SK-N-SH (cell line): Measurements from ENCODE around the gene THEMIS. TPM values are rescaled to one million over a fixed set of nuclear protein-coding genes. Genes with fewer than 3 reads are reported as not detected.

Experiments used
- CTCF ChIA-PET: fragments of 300-600, 350-600 bp; formaldehyde crosslinking; extraction: SDS; loops from one replicate; lab custom pipeline; 2021; lab: Yijun Ruan, JAX
- POLR2A ChIA-PET: fragments of 350-600 bp; sonication (Branson Sonifier 250); formaldehyde crosslinking; extraction: SDS; loops from one replicate; lab custom pipeline; 2020; ENCODE audit warnings: antibody characterized with exemption, inconsistent platforms; lab: Yijun Ruan, JAX
- DNase-seq: peaks from one replicate; pipeline ENCODE4 v3.0.0; 2012
- H2AFZ ChIP-seq: fragments of 200-600 bp; sonication (generic); 2 replicates; pipeline ENCODE4 v1.8.1; 2016; ENCODE audit warnings: antibody characterized with exemption, mild to moderate bottlenecking, low read depth
- H3F3A ChIP-seq: fragments of 200-600 bp; sonication (generic); replicated peaks from 2 replicates; pipeline ENCODE3; 2016; ENCODE audit warnings: antibody characterized with exemption, mild to moderate bottlenecking; ENCODE audit not compliant: insufficient read depth
- H3K27ac ChIP-seq, 2 experiments: fragments of 200-500 bp in 1 of 2; fragments of 200-600 bp in 1 of 2; sonication (Bioruptor generic) in 1 of 2; sonication (generic), shearing (Covaris generic) in 1 of 2; 2 replicates each; pipeline versions ENCODE4 v1.5.1 to v1.6.1; 2014 to 2016; ENCODE audit warnings: low read depth in 2 of 2, inconsistent platforms in 1 of 2, low read length in 1 of 2, mild to moderate bottlenecking in 1 of 2, mixed read lengths in 1 of 2
- H3K27me3 ChIP-seq: fragments of 200-600 bp; sonication (generic), shearing (Covaris generic); 2 replicates; pipeline ENCODE4 v1.6.1; 2016; ENCODE audit warnings: mixed run types; ENCODE audit not compliant: insufficient read depth
- H3K36me3 ChIP-seq, 2 experiments: fragments of 200-500 bp in 1 of 2; fragments of 200-600 bp in 1 of 2; sonication (Bioruptor generic) in 1 of 2; sonication (generic) in 1 of 2; replicated peaks in 1 of 2; 2 replicates each; pipeline versions ENCODE3 to v1.5.1; 2014 to 2016; ENCODE audit warnings: low read length in 1 of 2, mild to moderate bottlenecking in 1 of 2; ENCODE audit not compliant: insufficient read depth in 2 of 2, control insufficient read depth in 1 of 2
- H3K4me1 ChIP-seq, 2 experiments: fragments of 200-500 bp in 1 of 2; fragments of 200-600 bp in 1 of 2; sonication (Bioruptor generic) in 1 of 2; sonication (generic), shearing (Covaris generic) in 1 of 2; 2 replicates each; pipeline versions ENCODE4 v1.5.1 to v1.6.1; 2014 to 2016; ENCODE audit warnings: low read depth in 1 of 2, low read length in 1 of 2, mixed run types in 1 of 2; ENCODE audit not compliant: insufficient read depth in 2 of 2, control insufficient read depth in 1 of 2
- H3K4me2 ChIP-seq: fragments of 200-600 bp; sonication (generic), shearing (Covaris generic); 2 replicates; pipeline ENCODE4 v1.6.1; 2017; ENCODE audit warnings: mixed run types
- H3K4me3 ChIP-seq, 2 experiments: fragments of 200-500 bp in 1 of 2; fragments of 200-600 bp in 1 of 2; sonication (Bioruptor generic) in 1 of 2; sonication (generic), shearing (Covaris generic) in 1 of 2; 2 replicates each; pipeline versions ENCODE4 v1.5.1 to v1.8.1; 2014 to 2016; ENCODE audit warnings: low read depth in 2 of 2, inconsistent platforms in 1 of 2, low read length in 1 of 2, mild to moderate bottlenecking in 1 of 2, mixed read lengths in 1 of 2, moderate library complexity in 1 of 2
- H3K79me2 ChIP-seq: fragments of 200-600 bp; sonication (generic); 2 replicates; pipeline ENCODE4 v1.8.1; 2017; ENCODE audit warnings: mild to moderate bottlenecking; ENCODE audit not compliant: insufficient read depth
- H3K9ac ChIP-seq: fragments of 200-600 bp; sonication (generic); 2 replicates; pipeline ENCODE4 v1.6.1; 2017; ENCODE audit warnings: mixed run types
- H3K9me2 ChIP-seq: fragments of 200-600 bp; sonication (generic); 2 replicates; pipeline ENCODE4 v1.6.1; 2017; ENCODE audit warnings: mixed run types
- H3K9me3 ChIP-seq: fragments of 200-600 bp; sonication (generic); 2 replicates; pipeline ENCODE4 v1.6.1; 2017; ENCODE audit warnings: mixed run types, mild to moderate bottlenecking, moderate library complexity
- H4K20me1 ChIP-seq: fragments of 200-600 bp; sonication (generic); 2 replicates; pipeline ENCODE4 v1.6.1; 2017; ENCODE audit warnings: mild to moderate bottlenecking, mixed run types; ENCODE audit not compliant: insufficient read depth
- CHD2 ChIP-seq: fragments of 150-350 bp; IDR thresholded peaks from 2 replicates; pipeline ENCODE4 v1.6.1; 2018; ENCODE audit warnings: low read length; ENCODE audit not compliant: partially characterized antibody
- ELF1 ChIP-seq: IDR thresholded peaks from 2 replicates; pipeline ENCODE4 v1.4.0; 2012
- EP300 ChIP-seq, 2 experiments: IDR thresholded peaks; 2 replicates each; pipeline versions ENCODE4 v1.4.0 to v1.6.1; 2012; ENCODE audit warnings: borderline replicate concordance in 1 of 2, low read depth in 1 of 2, low read length in 1 of 2
- FOSL2 ChIP-seq: IDR thresholded peaks from 2 replicates; pipeline ENCODE4 v1.4.0; 2012; ENCODE audit warnings: low read depth, mild to moderate bottlenecking, moderate library complexity, borderline replicate concordance
- FOXJ3 ChIP-seq: sonication (generic); formaldehyde crosslinking; IDR thresholded peaks from 2 replicates; pipeline ENCODE4 v1.5.1; 2020; ENCODE audit warnings: mild to moderate bottlenecking, missing genetic modification reagents
- GATA2 ChIP-seq: sonication (generic); formaldehyde crosslinking; IDR thresholded peaks from 2 replicates; pipeline ENCODE4 v1.5.0; 2020; ENCODE audit warnings: mild to moderate bottlenecking, missing genetic modification reagents
- JUND ChIP-seq: IDR thresholded peaks from 2 replicates; pipeline ENCODE4 v1.4.0; 2012
- MXI1 ChIP-seq: IDR thresholded peaks from 2 replicates; pipeline ENCODE4 v1.6.1; 2012; ENCODE audit warnings: mild to moderate bottlenecking, low read depth, low read length, improper control_type of control experiment
- RAD21 ChIP-seq: IDR thresholded peaks from 2 replicates; pipeline ENCODE4 v1.6.1; 2012; ENCODE audit warnings: mild to moderate bottlenecking, low read length
- RXRA ChIP-seq: IDR thresholded peaks from 2 replicates; pipeline ENCODE4 v1.4.0; 2012; ENCODE audit warnings: low read depth, mild to moderate bottlenecking, borderline replicate concordance
- TEAD4 ChIP-seq: IDR thresholded peaks from 2 replicates; pipeline ENCODE4 v1.4.0; 2012; ENCODE audit warnings: mild to moderate bottlenecking, borderline replicate concordance; ENCODE audit not compliant: insufficient read depth
- WGBS: methylation state at CpG from one replicate; pipeline ENCODE4 v1.1.6; 2017; ENCODE audit warnings: low lambda C conversion rate; 5-methylcytosine and 5-hydroxymethylcytosine counted together
- polyA plus RNA-seq, 3 experiments: library from polyadenylated mRNA; depleted of rRNA; stranded (reverse); fragments of >200 nt; gene quantifications; 2 replicates each; pipeline ENCODE4 v1.2.3, GENCODE V29; 2012
- TF ChIP-seq, protein P1 (sequence below): IDR thresholded peaks from 2 replicates; pipeline ENCODE4; 2012
- TF ChIP-seq, protein P2 (sequence below): fragments of 150-350 bp; IDR thresholded peaks from 2 replicates; pipeline ENCODE4 v1.6.1; 2016; ENCODE audit warnings: mild to moderate bottlenecking, low read depth, low read length
- TF ChIP-seq, protein P3 (sequence below): fragments of 150-350 bp; IDR thresholded peaks from 2 replicates; pipeline ENCODE4 v1.6.1; 2017; ENCODE audit warnings: antibody characterized with exemption, low read length, low read depth, borderline replicate concordance

Gene THEMIS
- polyA plus RNA-seq, 1 of the 3 experiments (the other 2 are of a cell fraction): not detected

DNA sequence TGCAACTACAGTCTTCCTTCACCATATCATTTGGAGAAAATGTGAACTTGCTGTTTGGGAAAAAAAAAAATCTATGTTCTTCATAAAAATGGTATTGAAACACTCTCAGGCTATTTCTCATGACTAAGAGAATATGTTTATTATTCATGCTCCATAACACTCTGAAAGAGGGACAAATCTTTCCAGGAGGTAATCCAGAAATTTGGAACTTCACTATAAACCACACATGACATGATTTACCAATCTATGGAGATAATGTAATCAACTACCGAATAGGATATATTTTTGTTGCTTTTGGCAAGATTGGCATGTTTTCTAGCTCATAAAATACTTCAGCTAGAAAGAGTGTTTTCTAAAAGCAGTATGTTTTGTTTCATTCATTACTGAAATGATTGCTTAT, 56.3 kb downstream of the THEMIS start:
- H3K9me3 ChIP-seq: no peaks in the 10 kb centered on the region
- H3K9ac ChIP-seq: no peak overlapping the region
- POLR2A ChIA-PET: no interaction called here
- CTCF ChIA-PET: no interaction called here
- H3K27me3 ChIP-seq: no peaks in the 10 kb centered on the region
- no peaks in the 10 kb centered on the region for H3K36me3 ChIP-seq
- no peak for TF ChIP-seq CHD2
- TF ChIP-seq, protein P1, sequence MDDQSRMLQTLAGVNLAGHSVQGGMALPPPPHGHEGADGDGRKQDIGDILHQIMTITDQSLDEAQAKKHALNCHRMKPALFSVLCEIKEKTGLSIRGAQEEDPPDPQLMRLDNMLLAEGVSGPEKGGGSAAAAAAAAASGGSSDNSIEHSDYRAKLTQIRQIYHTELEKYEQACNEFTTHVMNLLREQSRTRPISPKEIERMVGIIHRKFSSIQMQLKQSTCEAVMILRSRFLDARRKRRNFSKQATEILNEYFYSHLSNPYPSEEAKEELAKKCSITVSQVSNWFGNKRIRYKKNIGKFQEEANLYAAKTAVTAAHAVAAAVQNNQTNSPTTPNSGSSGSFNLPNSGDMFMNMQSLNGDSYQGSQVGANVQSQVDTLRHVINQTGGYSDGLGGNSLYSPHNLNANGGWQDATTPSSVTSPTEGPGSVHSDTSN: no peak
- TF ChIP-seq EP300 (IDR thresholded peaks at IDR 0.05; ENCODE audit: borderline replicate concordance in 1 of 2, low read depth in 1 of 2, low read length in 1 of 2): no peak
- TF ChIP-seq GATA2 (CRISPR knock-in tag): no peak
- no peak for TF ChIP-seq TEAD4
- no peak for TF ChIP-seq JUND
- TF ChIP-seq, protein P2, sequence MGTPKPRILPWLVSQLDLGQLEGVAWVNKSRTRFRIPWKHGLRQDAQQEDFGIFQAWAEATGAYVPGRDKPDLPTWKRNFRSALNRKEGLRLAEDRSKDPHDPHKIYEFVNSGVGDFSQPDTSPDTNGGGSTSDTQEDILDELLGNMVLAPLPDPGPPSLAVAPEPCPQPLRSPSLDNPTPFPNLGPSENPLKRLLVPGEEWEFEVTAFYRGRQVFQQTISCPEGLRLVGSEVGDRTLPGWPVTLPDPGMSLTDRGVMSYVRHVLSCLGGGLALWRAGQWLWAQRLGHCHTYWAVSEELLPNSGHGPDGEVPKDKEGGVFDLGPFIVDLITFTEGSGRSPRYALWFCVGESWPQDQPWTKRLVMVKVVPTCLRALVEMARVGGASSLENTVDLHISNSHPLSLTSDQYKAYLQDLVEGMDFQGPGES: no peak
- H3K4me3 ChIP-seq: no peak overlapping the region
- H2AFZ ChIP-seq: no peak overlapping the region
- H3K27ac ChIP-seq: no peak overlapping the region
- no peak for DNase-seq
- H3F3A ChIP-seq: no peaks in the 10 kb centered on the region
- WGBS: 14% methylated on average over 1 of the region's 1 CpG
- no peak overlapping the region for H3K4me2 ChIP-seq
- H3K79me2 ChIP-seq: no peaks in the 10 kb centered on the region
- H4K20me1 ChIP-seq: no peaks in the 10 kb centered on the region
- H3K4me1 ChIP-seq: 0 out of 4 replicates have a peak, but pooled peaks cover 0 to 4% of the 10 kb centered on the region in 2 experiments
- no peaks in the 10 kb centered on the region for H3K9me2 ChIP-seq

DNA sequence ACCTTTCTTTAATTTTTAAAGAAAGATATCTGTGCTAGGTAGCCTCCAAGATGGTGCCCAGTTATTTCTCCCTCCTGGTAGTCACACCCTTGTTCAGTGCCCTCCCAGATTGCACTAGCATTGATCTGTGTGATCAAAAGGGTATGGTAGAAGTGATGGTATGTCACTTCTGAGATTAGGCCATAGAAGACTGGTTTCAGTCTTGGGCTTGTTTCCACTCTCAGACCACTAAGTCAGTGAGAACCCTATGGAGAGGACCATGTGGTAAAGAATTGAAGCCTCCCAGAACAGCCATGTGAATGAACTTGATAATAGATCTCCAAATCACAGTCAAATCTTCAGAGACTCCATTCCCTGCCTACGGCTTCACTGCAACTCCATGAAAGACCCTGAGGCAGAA, 57.3 kb downstream of the THEMIS start:
- H3K9ac ChIP-seq: no peak overlapping the region
- H2AFZ ChIP-seq: no peak overlapping the region
- TF ChIP-seq RAD21 (no peak), MXI1 (no peak), ELF1 (no peak), FOXJ3 (CRISPR knock-in tag) (no peak), FOSL2 (no peak), RXRA (no peak), JUND (no peak)
- TF ChIP-seq, protein P3, sequence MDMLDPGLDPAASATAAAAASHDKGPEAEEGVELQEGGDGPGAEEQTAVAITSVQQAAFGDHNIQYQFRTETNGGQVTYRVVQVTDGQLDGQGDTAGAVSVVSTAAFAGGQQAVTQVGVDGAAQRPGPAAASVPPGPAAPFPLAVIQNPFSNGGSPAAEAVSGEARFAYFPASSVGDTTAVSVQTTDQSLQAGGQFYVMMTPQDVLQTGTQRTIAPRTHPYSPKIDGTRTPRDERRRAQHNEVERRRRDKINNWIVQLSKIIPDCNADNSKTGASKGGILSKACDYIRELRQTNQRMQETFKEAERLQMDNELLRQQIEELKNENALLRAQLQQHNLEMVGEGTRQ: no peak
- TF ChIP-seq, all 33 proteins: peak for 0
- Histone ChIP-seq H3K27ac (no peak overlapping the region), H3K79me2 (no peaks in the 10 kb centered on the region), H3K4me3 (no peak overlapping the region), H3K9me2 (no peaks in the 10 kb centered on the region), H3K4me1 (0 out of 4 replicates have a peak, but pooled peaks cover 0 to 4% of the 10 kb centered on the region in 2 experiments), H3K9me3 (no peaks in the 10 kb centered on the region), H3F3A (no peaks in the 10 kb centered on the region), H3K4me2 (no peak overlapping the region), H3K36me3 (no peaks in the 10 kb centered on the region), H4K20me1 (no peaks in the 10 kb centered on the region), H3K27me3 (no peaks in the 10 kb centered on the region)
- POLR2A ChIA-PET: no interaction called here
- no peak for DNase-seq
- CTCF ChIA-PET: no interaction called here
- WGBS: 21% methylated on average over 1 of the region's 1 CpG
